COLO668 (cell line): ENCODE measurements around the gene SGCA.

Experiments
- DNase-seq: peaks from one replicate; lab custom pipeline; 2025; ENCODE audit not compliant: unreplicated experiment; lab: John Stamatoyannopoulos, UW

The SGCA gene

GRCh38 chr17:50181591-50182560 is 16.1 kb downstream of the SGCA start:
- no peak for DNase-seq

GRCh38 chr17:50182783-50183420 is 17.1 kb downstream of the SGCA start:
- DNase-seq, result no peak

DNA sequence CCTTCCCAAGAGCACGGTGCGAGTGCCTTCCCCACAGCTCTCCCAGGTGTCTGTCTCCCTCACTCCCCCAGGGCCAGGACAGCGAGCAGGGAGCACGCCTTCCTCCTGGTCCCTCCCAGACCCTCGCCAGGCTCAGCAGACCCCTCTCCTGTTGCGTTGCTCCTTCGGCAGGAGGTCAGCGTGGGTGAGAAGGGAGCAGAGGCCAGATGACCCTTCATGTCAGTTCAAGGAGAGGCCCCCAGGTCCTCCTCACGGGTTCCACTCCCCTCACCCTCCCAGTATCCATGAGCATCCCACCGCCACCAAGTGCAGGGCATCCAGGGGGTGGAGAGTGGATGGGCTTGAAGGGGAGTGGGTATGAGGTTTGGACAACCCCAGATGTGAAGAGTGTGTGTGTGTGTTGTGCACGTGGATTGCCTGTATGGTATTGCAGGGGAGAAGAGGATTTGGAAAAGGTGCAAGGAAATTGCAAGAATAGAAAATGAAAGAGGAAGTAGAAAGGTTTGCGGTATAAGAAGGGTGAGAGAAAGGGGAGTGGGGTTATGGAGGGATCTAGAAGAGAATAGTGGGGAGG is 17.7 kb downstream of the SGCA start:
- no peak for DNase-seq

DNA sequence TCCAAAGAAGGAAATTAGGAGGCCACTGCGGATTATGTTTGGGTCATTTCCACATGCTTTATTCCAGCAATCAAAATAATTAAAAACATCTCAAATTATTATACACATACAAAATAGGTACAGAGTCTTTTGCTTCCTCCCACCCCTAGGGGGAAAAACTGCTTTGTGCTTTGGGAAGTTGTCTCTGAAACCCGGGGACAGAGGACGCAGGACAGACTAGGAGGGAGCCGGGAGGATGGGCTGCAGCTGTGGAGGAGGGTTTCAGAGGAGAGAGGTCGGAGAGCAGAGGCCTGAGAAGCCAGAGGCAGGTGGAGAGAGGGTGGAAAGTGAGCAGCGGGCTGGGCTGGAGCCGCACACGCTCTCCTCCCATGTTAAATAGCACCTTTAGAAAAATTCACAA is 18.3 kb downstream of the SGCA start:
- no peak for DNase-seq

GRCh38 chr17:50184611-50185398 is 19.0 kb downstream of the SGCA start:
- no peak for DNase-seq

- no peak for DNase-seq
These were observed 20.0 kb downstream of the SGCA start for GRCh38 chr17:50185631-50186471.

DNA sequence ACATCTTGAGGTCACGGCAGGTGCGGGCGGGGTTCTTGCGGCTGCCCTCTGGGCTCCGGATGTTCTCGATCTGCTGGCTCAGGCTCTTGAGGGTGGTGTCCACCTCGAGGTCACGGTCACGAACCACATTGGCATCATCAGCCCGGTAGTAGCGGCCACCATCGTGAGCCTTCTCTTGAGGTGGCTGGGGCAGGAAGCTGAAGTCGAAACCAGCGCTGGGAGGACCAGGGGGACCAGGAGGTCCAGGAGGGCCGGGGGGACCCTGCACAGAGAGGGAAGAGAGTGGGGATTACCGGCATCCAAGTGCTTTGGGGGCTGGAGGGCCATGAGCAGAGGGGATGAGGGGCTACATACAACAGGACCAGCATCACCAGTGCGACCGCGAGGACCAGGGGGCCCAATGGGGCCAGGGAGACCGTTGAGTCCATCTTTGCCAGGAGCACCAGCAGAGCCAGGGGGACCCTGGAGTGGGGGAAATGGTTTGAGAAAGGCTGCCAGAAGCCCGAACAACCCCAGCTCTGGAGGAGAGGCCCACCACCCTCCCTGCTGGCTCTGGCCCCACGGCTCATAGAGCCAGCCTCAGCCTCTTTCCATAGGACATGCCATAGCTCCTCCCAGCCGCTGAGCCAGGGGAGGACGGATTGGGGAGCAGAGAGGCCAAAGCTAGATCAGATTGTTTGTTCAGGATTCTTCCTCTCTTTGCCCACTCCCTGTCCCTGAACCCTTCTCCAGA is 21.0 kb downstream of the SGCA start:
- DNase-seq, result no peak

GRCh38 chr17:50187394-50187725 is 21.6 kb downstream of the SGCA start:
- DNase-seq, result no peak

DNA sequence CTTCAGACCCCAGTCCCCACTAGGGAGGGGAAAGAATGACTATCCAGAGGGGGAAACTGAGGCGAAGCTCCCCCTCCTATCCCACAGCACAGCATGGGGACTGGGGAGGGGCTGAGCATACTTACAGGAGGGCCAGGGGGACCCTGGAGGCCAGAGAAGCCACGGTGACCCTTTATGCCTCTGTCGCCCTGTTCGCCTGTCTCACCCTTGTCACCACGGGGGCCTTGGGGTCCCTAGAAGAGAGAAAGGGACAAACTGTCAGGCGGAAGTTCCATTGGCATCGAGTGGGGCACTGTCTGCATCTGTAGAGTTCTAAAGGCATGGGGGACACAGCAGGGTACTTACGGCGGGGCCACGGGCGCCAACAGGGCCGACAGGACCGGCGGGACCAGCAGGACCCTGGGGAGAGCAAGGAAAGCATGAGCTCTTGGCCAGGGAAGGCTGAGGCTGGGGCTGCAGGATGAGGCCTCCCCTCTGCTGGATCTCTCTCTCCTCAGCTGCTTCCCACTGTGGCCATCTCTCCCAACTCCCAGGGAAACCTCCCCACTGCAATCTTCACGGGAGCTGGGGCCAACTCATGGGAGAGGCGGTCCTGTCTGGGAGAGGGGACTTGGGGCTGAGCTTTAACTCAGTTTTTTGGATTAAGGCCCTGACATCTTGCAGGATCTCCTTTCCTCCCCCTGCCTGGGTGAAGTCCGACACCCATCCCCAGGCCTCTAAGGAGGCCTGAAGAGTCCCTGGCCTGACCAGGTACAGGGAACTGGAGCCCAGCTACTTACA is 22.1 kb downstream of the SGCA start:
- DNase-seq, result no peak

DNA sequence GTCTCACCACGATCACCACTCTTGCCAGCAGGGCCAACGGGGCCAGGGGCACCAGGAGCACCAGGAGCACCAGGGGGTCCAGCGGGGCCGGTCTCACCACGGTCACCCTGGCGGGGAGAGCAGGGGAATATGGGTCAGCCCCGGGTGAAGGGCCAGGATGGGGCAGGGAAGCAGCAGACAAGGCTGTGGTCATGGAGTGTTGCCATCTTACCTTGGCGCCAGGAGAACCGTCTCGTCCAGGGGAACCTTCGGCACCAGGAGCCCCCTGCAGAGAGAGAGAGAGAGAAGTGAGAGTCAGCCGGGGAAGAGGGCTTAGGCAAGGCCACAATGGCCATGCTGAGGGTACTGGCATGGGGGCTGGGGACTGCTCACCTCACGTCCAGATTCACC is 22.7 kb downstream of the SGCA start:
- no peak for DNase-seq

GRCh38 chr17:50188921-50189549 is 23.2 kb downstream of the SGCA start:
- no peak for DNase-seq

- no peak for DNase-seq
These were observed 23.9 kb downstream of the SGCA start for GRCh38 chr17:50189550-50190292.

- DNase-seq, result no peak
These were observed 24.4 kb downstream of the SGCA start for GRCh38 chr17:50190293-50190602.

DNA sequence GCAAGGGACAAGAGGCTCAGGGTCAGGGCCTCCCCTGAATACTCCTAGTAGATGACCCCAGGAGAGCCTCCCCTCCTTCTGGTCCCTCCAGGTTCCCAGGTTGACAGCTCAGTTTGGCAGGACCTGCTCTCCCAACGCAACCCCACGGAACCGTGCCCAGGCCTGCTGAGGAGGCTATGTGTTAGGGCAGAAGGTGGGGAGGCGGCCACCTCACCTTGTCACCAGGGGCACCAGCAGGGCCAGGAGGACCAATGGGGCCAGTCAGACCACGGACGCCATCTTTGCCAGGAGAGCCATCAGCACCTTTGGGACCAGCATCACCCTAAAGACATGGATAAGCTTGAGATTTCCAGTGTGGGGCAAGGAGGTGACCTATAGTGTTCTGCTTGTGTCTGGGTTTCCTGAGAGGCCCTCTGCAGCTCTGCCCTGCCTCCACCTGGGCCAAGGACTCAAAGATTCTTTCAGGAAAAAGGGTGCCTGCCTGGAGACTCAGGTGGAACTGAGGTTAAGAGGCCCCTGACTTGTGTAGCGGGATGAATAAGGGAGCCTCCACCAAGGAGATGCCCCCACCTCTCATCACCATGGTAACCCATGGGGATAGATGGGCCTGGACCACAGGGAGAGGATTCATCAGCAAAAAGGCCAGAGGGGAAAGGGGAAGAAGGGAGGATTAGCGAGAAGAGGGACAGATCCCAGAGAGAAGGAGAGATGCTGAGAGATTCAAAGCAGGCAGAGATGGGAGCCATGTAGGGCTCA is 25.0 kb downstream of the SGCA start:
- DNase-seq, result no peak

- DNase-seq, result no peak
These were observed 25.7 kb downstream of the SGCA start for GRCh38 chr17:50191359-50192143.

GRCh38 chr17:50192144-50192617 is 26.4 kb downstream of the SGCA start:
- DNase-seq, result no peak
